ENCODE data around the gene UQCC3. TPM values are rescaled to one million over a fixed set of nuclear protein-coding genes. Genes with fewer than 3 reads are reported as not detected.
A peak's percentile ranks its signal among the peaks of the same experiment; 100 is the strongest.

The UQCC3 gene
- total RNA-seq, 1 experiment from 2014 or later = 17.9 TPM

GRCh38 chr11:62707277-62707861, 35.9 kb downstream of the UQCC3 start, which contains the start of the genes BSCL2 and GNG3:
BSCL2 (minus strand) TSS chr11:62707424; CDS start chr11:62707195, 229 bp downstream.
GNG3 (plus strand) TSS chr11:62707676; CDS start chr11:62708296, 620 bp downstream.
- Histone ChIP-seq H3K27me3 (ENCODE audit: insufficient read depth, low read length) (no peaks in the 10 kb centered on the region), H3K36me3 (ENCODE audit: control insufficient read depth in 1 of 2, insufficient read depth in 2 of 2, low read length in 2 of 2) (peaks cover 7 to 30% of the 10 kb centered on the region in 2 experiments; a peak in 3 of 4 replicates), H3K4me2 (ENCODE audit: low read length) (peak within 1 kb of the TSS; percentile 85), H3K4me1 (ENCODE audit: control insufficient read depth in 1 of 2, insufficient read depth in 2 of 2, low read length in 2 of 2) (peaks cover 5 to 20% of the 10 kb centered on the region in 2 experiments), H3K4me3 (replicated peaks in 1 of 2; ENCODE audit: low read depth in 1 of 2, low read length in 2 of 2) (peak within 1 kb of the TSS; percentile 16 to 75; a peak in 1 of 4 replicates), H3K79me2 (ENCODE audit: insufficient read depth, low read length) (peaks cover 15% of the 10 kb centered on the region), H3K9me3 (ENCODE audit: control insufficient read depth in 1 of 2, insufficient read depth in 1 of 2, low read depth in 1 of 2, low read length in 2 of 2) (no peaks in the 10 kb centered on the region), H2AFZ (ENCODE audit: low read depth, low read length, poor library complexity, severe bottlenecking) (no peak within 1 kb of the TSS), H3K9ac (ENCODE audit: low read length) (peak within 1 kb of the TSS; percentile 84; the same call in 1 of the 2 replicates), H3K27ac (ENCODE audit: low read depth, low read length) (peak within 1 kb of the TSS; percentile 80), H3K9me2 (ENCODE audit: insufficient read depth) (no peaks in the 10 kb centered on the region), H4K20me1 (ENCODE audit: insufficient read depth) (no peaks in the 10 kb centered on the region)
- ChIA-PET POLR2A (no interaction called here), CTCF (interaction anchor here (0.6 to 1.2 kb wide), 2 partner anchors 13 to 283 kb away, joined by 3 read pairs; no protein-coding TSS in a partner anchor), RAD21 (ENCODE audit: low non-redundant PET in 1 of 2, low total read pairs in 2 of 2, uncharacterized antibody in 2 of 2, unreplicated experiment in 2 of 2) (no interaction called here)
- no TSS peak for BruUV-seq (replicated peaks)
- TF ChIP-seq EGR1 (IDR thresholded peaks at IDR 0.05; ENCODE audit: low read depth) (no peak), POLR2A (IDR thresholded peaks at IDR 0.05; ENCODE audit: borderline replicate concordance, extremely low read depth, insufficient read depth, insufficient read length) (no peak), FOSL1 (IDR thresholded peaks at IDR 0.05; ENCODE audit: low read depth) (no peak), JUND (IDR thresholded peaks at IDR 0.05) (no peak), POLR2AphosphoS5 (IDR thresholded peaks at IDR 0.05; ENCODE audit: low read depth, low read length) (no peak), ATF3 (IDR thresholded peaks at IDR 0.05) (no peak), SRF (IDR thresholded peaks at IDR 0.05; ENCODE audit: low read depth) (no peak), YY1 (IDR thresholded peaks at IDR 0.05; ENCODE audit: extremely low read depth, insufficient replicate concordance, low read depth, low read length) (no peak), TCF7L2 (IDR thresholded peaks at IDR 0.05; ENCODE audit: borderline replicate concordance, extremely low read depth, insufficient read depth, insufficient read length) (no peak), ZBTB33 (IDR thresholded peaks at IDR 0.05; ENCODE audit: extremely low read depth, insufficient replicate concordance, low read length) (no peak), RAD21 (IDR thresholded peaks at IDR 0.05; ENCODE audit: low read depth) (no peak), REST (IDR thresholded peaks at IDR 0.05; ENCODE audit: low read depth) (no peak), CBX3 (IDR thresholded peaks at IDR 0.05; ENCODE audit: low read depth) (no peak), ELF1 (IDR thresholded peaks at IDR 0.05; ENCODE audit: borderline replicate concordance, low read depth) (no peak), SP1 (IDR thresholded peaks at IDR 0.05; ENCODE audit: low read depth) (no peak)
- DNase-seq (ENCODE audit: low read depth, low spot score) (no peak), ATAC-seq (no peak)
- intact Hi-C loops (cut with micrococcal nuclease) = no loop called here

Measured in HCT116 (cell line).